Stimulated activated CD4-positive, alpha-beta T cell treated with anti-CD3 and anti-CD28 coated beads, Interleukin-4, amount 100 ng/mL, for 48 hours (primary cell): Measurements from ENCODE around the gene STAM2.
A peak's percentile ranks its signal among the peaks of the same experiment; 100 is the strongest.
"Not testable (repeated sequence)": the region's sequence is repeated elsewhere in the genome, so short reads cannot be mapped to it uniquely, and the experiment has no call there.

Experiments used
- DNase-seq, 2 donors: peaks; one replicate each; pipeline ENCODE4 v3.0.0-alpha.2; 2020; ENCODE audit warnings: low read depth in 2 of 2

STAM2 gene

GRCh38 chr2:152175368-152176112 is at the start of gene STAM2:
TSS of gene STAM2 (minus strand) at chr2:152175763. CDS start at chr2:152175642, 121 bp downstream.
- peak; percentile 87 to 89 for DNase-seq

DNA sequence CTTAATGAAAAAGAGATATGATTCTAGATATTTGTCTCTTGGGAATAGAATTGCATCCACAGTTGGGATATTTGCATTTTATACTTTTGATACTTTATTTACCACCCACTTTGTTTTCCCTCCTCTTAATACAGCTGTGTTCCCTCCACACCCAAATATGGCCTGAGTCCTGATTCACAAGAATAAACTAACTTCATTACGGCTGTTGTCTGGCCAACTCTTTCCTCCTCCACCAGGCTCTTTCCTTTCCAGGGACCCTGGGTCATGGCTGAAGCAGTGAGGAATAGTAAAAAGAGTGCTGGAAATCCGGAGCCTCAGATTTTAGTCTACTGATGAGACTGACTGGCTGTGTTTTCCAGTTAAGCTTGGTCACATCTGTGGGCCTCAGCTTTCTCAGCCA is 48.4 kb upstream of the STAM2 start:
- no peak for DNase-seq

DNA sequence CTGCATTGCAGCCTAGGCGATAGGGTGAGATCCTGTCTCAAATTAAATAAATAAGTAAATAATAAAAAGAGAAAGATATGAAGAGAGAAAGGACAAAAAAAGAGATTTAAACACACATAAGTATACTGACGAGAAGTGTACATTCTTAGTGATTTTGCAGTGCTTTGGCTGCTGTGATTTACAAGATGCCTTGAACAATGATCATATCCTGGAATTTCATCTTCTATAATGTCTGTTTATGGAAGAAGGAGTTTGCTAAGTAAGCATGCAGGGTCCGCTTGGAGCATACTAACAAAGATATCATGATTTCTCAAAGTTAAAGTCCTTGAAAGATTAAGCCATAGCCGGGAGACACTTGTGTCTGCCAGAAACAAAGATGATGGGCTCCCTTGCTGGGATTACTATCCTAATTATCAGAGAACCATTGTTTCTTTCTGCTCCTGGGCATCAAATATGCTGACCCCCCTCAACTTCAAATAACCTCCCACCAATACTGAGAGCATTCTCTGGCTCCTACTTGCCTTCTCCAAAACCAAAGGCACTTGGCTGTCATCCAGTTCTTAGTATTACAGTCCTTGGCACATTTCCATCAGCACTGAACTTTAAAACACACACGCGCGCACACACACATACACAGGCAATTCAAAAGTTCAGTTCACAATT is 47.5 kb upstream of the STAM2 start:
- no peak for DNase-seq

DNA sequence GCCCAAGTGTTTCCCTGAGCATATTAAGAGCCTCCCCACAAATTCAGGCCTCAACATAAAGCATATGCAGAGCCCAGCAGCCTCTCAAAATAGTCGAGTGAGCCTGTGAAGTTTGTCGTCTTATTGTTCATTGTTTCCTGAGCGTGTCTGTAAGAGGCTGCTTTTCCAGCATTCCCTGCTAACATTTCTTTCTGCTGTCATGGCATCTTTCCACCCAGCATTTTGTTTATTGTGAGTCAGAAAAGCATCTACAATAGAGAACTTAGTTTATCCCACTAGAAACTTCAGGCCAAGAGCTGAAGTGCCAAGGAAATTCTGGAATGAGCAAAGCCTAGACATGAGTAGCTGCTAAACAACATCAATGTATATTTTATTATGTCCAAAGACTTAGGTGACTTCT is 46.3 kb upstream of the STAM2 start:
- DNase-seq, result no peak

DNA sequence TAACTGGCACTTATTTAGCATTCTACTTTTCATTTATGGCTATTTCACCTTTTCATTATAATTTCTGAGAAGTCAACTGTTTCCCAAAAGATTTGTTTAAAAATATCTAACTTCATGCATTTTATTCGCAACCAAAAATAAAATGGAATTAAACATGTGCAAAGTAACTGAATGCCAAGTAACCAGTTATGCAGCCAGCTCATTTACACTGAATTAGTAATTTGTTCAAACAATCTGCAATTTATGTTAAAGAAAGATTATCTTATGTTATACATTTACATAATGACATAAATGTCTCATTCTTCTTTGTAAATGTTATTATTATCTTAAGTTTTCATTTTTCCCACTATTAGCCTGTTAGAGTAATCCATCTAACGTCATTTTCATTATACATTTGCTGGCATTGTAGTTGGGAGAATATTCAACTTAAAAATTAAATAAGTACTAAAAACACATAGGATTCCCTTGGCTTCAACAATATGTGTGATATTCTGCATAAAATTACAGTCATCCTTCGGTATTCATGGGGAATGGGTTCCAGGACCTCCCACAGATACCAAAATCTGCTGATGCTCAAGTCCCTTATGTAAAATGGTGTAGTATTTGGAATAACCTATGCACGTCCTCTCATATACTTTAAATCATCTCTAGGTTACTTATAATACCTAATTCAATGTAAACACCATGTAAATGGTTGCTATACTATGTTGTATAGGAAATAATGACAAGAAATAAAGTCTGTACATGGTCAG is 43.7 kb upstream of the STAM2 start:
- DNase-seq, result no peak

- DNase-seq, result no peak
These were observed 25.9 kb upstream of the STAM2 start for GRCh38 chr2:152201466-152201830.

- peak; percentile 11 to 17 for DNase-seq
These were observed 25.3 kb upstream of the STAM2 start for GRCh38 chr2:152200565-152201465.

- no peak for DNase-seq
These were observed 24.5 kb upstream of the STAM2 start for GRCh38 chr2:152200101-152200500.

DNA sequence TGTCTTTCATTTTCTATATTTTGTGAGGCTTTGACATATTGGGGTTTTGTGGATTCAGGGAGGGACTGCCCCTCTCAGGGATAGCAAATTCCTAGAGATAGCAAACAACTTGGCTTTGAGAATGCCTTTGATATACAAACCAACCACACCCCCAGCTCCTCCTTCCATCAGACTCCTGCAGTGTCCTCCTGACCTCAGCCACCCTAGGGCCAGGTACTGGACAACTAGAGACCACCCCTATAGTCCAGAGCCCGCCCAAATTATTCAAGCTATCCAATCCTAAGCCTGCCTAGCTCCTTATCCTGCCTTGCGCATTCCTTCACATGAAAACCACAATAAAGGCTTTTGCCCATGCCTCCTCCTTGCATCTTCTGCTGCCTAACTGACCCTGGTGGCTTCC is 22.9 kb upstream of the STAM2 start:
- DNase-seq, result no peak

DNA sequence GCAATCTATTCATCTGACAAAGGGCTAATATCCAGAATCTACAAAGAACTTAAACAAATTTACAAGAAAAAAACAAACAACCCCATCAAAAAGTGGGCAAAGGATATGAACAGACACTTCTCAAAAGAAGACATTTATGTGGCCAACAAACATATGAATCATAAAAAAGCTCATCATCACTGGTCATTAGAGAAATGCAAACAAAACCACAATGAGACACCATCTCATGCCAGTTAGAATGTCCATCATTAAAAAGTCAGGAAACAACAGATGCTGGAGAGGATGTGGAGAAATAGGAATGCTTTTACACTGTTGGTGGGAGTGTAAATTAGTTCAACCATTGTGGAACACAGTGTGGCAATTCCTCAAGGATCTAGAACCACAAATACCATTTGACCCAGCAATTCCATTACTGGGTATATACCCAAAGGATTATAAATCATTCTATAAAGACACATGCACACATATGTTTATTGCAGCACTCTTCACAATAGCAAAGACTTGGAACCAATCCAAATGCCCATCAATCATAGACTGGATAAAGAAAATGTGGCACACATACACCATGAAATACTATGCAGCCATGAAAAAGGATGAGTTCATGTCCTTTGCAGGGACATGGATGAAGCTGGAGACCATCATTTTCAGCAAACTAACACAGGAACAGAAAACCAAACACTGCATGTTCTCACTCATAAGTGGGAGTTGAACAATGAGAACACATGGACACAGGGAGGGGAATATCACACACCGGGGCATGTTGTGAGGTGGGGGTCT is 22.1 kb upstream of the STAM2 start:
- DNase-seq, result not testable (repeated sequence)

- no peak for DNase-seq
These were observed 14.3 kb upstream of the STAM2 start for GRCh38 chr2:152189622-152190495.

GRCh38 chr2:152186808-152187207 is 11.2 kb upstream of the STAM2 start:
- DNase-seq, result not testable (repeated sequence)

DNA sequence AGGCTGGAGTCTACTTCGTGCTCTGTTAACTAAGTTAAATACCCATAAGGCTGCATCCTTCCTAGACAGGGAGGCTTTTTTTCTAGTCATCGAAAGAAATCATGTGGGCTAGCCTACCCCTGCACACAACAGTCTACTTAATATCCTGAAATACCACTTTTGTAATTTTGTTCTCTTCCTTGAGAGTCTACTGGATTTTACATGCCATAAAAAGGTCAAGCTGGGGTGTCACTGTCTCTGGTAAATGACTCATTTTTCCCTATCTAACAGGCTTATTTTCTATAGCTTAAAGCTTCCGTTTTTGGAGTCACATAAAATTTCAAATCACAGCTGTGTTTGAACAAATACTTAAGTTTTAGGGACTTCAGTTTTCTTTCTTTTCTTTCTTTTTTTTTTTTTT is 10.7 kb upstream of the STAM2 start:
- no peak for DNase-seq

- DNase-seq, result no peak
These were observed 8.0 kb upstream of the STAM2 start for GRCh38 chr2:152183401-152184073.

DNA sequence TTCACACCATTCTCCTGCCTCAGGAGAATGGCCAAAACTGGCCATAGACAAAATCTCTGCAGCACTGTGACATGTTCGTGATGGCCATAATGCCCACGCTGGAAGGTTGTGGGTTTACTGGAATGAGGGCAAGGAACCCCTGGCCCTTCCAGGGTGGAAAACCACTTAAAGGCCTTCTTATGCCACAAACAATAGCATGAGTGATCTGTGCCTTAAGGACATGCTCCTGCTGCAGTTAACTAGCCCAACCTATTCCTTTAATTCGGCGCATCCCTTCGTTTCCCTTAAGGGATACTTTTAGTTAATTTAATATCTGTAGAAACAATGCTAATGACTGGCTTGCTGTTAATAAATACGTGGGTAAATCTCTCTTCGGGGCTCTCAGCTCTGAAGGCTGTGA is 2.1 kb upstream of the STAM2 start:
- not testable (repeated sequence) for DNase-seq

GRCh38 chr2:152176113-152176714 is 651 bp upstream of the STAM2 start:
- DNase-seq, result no peak

DNA sequence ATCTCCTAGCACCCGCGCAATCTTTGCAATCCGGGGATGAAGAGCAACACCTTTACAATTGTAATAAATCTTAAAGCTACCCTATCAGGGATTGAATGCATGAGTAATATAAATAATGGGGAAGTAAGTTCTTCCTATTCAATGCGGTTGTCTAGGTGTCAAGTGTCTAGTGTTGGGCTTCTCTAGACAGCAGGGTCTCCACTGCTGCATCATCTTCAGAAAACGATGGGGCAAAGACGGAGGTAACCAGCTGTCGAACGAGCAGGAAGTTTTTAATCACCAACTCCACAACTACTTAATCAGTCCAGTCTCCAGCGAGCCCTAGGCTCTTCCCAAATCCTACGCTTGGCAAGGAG is 573 bp downstream of the STAM2 start:
- no peak for DNase-seq

DNA sequence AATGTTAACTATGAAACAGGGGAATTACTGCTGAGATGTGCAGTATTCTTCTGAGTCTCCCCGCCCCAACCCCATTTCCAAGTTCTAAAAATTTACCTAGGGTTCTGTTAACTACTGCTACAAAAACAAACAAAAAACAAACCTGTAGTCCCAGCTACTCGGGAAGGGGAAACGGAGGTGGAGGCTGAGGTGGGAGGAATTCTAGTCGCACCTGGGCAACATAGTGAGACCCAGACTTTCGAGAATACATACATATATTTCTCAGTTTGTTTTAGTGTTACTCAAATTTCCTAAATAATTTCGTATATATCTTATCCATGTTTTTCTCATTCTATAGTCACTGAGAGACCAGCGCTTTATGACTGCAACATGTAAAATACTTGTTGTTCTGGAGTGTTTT is 989 bp downstream of the STAM2 start:
- no peak for DNase-seq

DNA sequence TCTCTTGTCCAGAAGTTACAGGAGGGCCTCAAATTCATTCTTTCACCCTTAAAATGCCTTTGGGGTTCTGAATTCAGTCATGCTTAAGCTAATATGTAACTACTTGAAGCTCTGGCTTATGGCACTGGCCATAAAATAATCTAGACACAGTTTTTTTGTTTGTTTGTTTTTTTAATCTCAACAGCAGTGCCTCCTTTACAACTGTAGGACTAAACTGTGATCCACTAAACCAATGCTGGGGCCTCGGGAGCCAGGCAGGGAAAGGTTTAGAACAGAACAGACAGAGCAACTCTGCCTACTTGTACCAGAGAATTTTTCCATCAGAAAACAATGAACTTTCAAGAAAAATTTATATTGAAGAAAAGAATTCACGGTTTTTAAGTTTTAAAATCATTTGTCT is 1.7 kb downstream of the STAM2 start:
- DNase-seq, result no peak
